Activated CD4-positive, alpha-beta memory T cell treated with anti-CD3 and anti-CD28 coated beads for 36 hours (primary cell): ENCODE measurements around the gene PSMA7. TPM values are rescaled to one million over a fixed set of nuclear protein-coding genes. Genes with fewer than 3 reads are reported as not detected.
"Not testable (repeated sequence)": the region's sequence is repeated elsewhere in the genome, so short reads cannot be mapped to it uniquely, and the experiment has no call there.

Source experiments
- CTCF ChIA-PET: fragments of 350-600 bp; sonication (Branson Sonifier 250); formaldehyde crosslinking; loops from one replicate; lab custom pipeline; 2021; ENCODE audit warnings: antibody characterized with exemption, inconsistent platforms; lab: Charles Lee
- POLR2A ChIA-PET: fragments of 350-600 bp; sonication (Branson Sonifier 250); formaldehyde crosslinking; loops from one replicate; lab custom pipeline; 2021; ENCODE audit warnings: antibody characterized with exemption; lab: Charles Lee
- DNase-seq: peaks from one replicate; pipeline ENCODE4 v3.0.0-alpha.2; 2020
- H3K27ac Mint-ChIP-seq: one replicate; pipeline ENCODE4 v1.8.0; 2021; ENCODE audit warnings: mixed read lengths
- H3K27me3 Mint-ChIP-seq: one replicate; pipeline ENCODE4 v1.8.0; 2021; ENCODE audit warnings: mixed read lengths
- H3K36me3 Mint-ChIP-seq: one replicate; pipeline ENCODE4 v1.8.0; 2021; ENCODE audit warnings: mixed read lengths
- H3K4me1 Mint-ChIP-seq: one replicate; pipeline ENCODE4 v1.8.0; 2021; ENCODE audit warnings: low read depth, mixed read lengths
- H3K4me3 Mint-ChIP-seq: one replicate; pipeline ENCODE4 v1.8.0; 2021; ENCODE audit warnings: mild to moderate bottlenecking, mixed read lengths
- H3K9me3 Mint-ChIP-seq: one replicate; pipeline ENCODE4 v1.8.0; 2021; ENCODE audit warnings: mixed read lengths
- intact Hi-C: fragments of 100-400 bp; cut with micrococcal nuclease; formaldehyde crosslinking; loops from one replicate; pipeline ENCODE4 v1.15.1; 2023
- total RNA-seq, 2 experiments: library from RNA; stranded (reverse); gene quantifications; one replicate each; pipeline ENCODE4 v1.2.3, GENCODE V29; 2021

The PSMA7 gene
- total RNA-seq, 2 experiments from 2014 or later = 301 to 316 TPM

DNA sequence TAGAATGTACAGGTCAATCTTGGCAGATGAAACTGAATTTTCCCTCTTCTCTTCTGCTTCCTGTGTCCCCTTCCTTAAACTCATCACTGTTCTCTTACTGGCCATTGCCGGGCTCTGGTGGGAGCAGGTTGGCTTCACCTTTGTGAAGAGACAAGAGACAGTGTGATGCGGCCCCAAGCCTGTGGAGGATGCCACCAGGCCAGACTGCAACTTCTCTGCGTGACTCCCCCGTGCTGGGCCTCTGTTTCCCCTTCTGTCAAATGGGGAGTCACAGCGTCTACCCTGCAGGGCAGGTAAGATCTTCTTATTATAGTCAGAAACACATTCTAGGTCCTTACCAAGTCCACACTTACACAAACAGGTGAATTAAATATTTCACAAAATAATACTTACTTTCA, 22.8 kb downstream of the PSMA7 start:
- intact Hi-C loops = loop anchor here (5.0 kb wide), 1 partner anchor 108 kb away; no protein-coding TSS in a partner anchor
- Mint-ChIP-seq H3K27me3 (no peaks in the 10 kb centered on the region), H3K9me3 (peaks cover 8% of the 10 kb centered on the region), H3K4me1 (peaks cover 47% of the 10 kb centered on the region), H3K27ac (peak overlapping the region; percentile 95), H3K36me3 (peaks cover 20% of the 10 kb centered on the region), H3K4me3 (peak overlapping the region; percentile 33)
- POLR2A ChIA-PET = interaction anchor here (1.7 to 2.6 kb wide), 2 partner anchors 22 to 54 kb away, joined by 14 to 15 read pairs; partner anchors contain the start of genes PSMA7, SS18L1 and TAF4
- CTCF ChIA-PET = interaction anchor here (0.9 to 3.1 kb wide), 4 partner anchors 12 to 110 kb away, joined by 3 to 13 read pairs (median 4); no protein-coding TSS in a partner anchor
- no peak for DNase-seq

DNA sequence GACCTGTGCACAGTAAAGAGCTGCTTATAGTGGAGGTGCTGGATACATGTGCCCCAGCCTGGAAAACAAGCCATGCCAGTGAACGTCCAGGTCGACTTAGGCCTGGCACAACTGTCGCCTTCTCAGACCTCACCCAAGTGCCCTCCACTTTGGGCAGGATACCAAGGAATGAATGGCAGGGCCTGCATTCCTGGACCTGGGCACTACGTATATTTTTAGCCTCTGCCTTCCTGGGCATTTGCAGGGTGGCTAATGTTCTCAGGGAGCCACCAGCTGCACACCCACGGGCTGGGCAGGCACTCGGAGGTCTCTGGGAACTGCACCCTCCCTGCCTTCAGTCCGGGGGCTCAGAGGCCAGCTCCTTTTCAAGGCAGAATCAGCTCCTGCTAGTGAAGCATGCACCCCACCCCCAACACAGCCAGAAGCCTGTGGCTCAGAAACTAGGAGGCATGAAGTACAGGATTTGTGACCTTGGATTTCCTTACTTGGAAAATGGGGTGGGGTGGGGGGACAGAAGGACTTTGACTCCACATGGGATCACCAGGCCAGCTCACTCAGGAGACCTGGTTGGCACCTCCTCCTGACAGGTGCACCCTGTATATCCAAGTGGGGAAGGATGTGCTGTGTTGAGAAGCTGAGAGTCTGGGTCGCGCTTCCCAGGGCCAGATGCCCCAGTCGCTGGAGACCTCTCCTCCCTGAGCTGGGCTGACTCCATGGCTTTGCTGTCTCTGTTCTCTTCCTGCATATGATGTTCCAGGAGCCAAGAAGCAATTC, 23.4 kb downstream of the PSMA7 start:
- Mint-ChIP-seq H3K4me3 (no peak overlapping the region), H3K27me3 (no peaks in the 10 kb centered on the region), H3K36me3 (peaks cover 19% of the 10 kb centered on the region), H3K4me1 (peaks cover 43% of the 10 kb centered on the region), H3K9me3 (peaks cover 14% of the 10 kb centered on the region), H3K27ac (no peak overlapping the region)
- CTCF ChIA-PET = interaction anchor here (0.9 to 3.1 kb wide), 2 partner anchors 53 to 109 kb away, joined by 3 to 13 read pairs; no protein-coding TSS in a partner anchor
- intact Hi-C loops = loop anchor here (5.0 kb wide), 1 partner anchor 107 kb away; no protein-coding TSS in a partner anchor
- DNase-seq = no peak
- POLR2A ChIA-PET = interaction anchor here (1.1 to 2.6 kb wide), 2 partner anchors 53 to 54 kb away, joined by 6 to 14 read pairs; partner anchors contain the start of gene TAF4

DNA sequence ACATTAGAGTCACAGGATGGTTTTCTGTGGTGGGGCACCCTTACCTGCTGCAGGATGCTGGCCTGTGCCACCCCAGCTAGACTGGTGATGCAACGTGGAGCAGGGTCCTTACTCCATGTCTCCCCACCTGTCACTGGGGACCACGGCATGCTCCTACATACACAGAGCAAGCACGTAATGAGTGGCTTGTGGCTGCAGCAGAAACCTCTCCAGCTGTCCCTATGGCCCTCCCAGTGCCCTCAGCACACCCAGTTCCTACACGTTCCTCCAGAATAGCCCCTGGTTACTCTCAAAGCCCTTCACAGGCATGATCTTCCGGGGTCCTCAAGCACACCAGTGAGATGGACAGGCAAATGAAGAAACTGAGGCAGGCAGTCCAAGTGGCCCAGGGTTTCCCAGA, 24.1 kb downstream of the PSMA7 start:
- H3K4me3 Mint-ChIP-seq = no peak overlapping the region
- ChIA-PET POLR2A (interaction anchor here (1.1 kb wide), 1 partner anchor 52 kb away, joined by 6 read pairs; no protein-coding TSS in a partner anchor), CTCF (no interaction called here)

DNA sequence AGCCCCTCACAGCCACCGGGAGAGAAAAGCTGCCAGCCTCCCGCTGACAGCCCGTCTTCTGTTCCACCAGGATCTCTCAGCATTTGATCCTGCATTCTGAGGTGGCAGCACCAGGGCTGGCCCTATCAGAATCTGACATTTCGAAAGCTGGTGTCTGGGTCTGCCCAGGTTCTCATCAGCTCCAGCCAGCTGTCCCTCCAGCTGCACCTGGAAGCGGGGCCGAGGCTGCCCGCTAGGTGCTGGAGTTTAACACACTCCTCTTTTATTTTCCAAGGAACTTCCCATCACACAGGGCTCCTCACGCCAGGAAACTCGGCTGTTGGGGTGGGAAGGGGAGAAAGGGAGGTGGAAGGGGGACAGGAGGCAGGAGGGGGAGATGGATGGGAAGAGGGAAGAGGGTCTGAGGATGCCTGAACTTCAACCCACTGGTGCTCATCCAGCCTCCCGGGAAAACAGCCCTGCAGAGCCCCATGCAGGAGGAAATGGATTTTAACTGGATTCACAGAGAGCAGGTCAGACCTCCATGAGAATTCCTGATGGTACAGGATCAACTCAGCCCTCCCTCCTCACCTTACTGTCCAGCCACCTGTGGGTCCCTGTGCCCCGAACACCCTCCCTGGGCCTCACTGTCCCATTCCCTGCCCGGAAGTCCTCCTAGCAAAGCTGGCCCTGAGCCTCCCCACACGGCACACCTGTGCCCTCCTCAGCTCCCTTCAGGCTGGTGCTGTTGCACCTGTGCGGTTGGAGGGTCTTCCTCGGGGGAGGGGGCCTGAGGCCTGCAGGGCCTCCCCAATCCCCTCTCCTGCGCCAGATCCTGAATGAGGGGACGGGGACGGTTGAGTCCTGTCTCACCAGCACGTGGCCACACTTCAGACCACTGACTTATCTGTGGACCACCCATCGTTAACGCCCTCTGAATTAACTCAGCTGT, 24.8 kb downstream of the PSMA7 start:
- H3K27ac Mint-ChIP-seq = no peak overlapping the region
- peaks cover 10% of the 10 kb centered on the region for H3K36me3 Mint-ChIP-seq
- peaks cover 19% of the 10 kb centered on the region for H3K9me3 Mint-ChIP-seq
- CTCF ChIA-PET = no interaction called here
- no peak for DNase-seq
- intact Hi-C loops = no loop called here
- H3K4me1 Mint-ChIP-seq = peaks cover 30% of the 10 kb centered on the region
- H3K4me3 Mint-ChIP-seq = no peak overlapping the region
- POLR2A ChIA-PET = interaction anchor here (0.7 to 1.1 kb wide), 2 partner anchors 52 kb away, joined by 4 to 6 read pairs; no protein-coding TSS in a partner anchor
- H3K27me3 Mint-ChIP-seq = no peaks in the 10 kb centered on the region

More for the DNA sequence above, 24.1 kb downstream of the PSMA7 start:
- peaks cover 14% of the 10 kb centered on the region for H3K9me3 Mint-ChIP-seq
- peaks cover 36% of the 10 kb centered on the region for H3K4me1 Mint-ChIP-seq
- peaks cover 13% of the 10 kb centered on the region for H3K36me3 Mint-ChIP-seq
- H3K27ac Mint-ChIP-seq = no peak overlapping the region
- no peak for DNase-seq
- H3K27me3 Mint-ChIP-seq = no peaks in the 10 kb centered on the region
- intact Hi-C loops = no loop called here

DNA sequence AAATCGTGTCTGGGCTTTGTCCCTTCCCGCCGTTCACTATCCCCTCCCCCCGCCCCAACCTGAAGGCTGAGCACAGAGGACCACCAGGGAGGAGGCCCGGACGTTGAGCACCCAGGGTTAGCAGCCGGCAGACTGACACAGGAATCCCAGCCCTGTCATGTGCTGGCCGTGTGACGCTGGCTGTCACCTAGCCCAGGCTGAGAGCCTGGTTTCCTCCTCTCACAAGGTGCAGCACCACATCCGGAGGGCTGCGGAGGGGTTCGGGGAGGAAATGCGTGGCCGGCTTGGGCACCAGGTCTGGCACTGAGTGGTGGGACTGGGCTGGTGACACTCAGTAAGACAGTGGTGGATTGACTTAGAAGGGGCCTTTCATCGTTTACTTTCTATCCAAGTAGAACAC, 25.5 kb downstream of the PSMA7 start:
- no peaks in the 10 kb centered on the region for H3K27me3 Mint-ChIP-seq
- H3K4me3 Mint-ChIP-seq = no peak overlapping the region
- DNase-seq = peak; percentile 85
- POLR2A ChIA-PET = interaction anchor here (0.7 kb wide), 1 partner anchor 51 kb away, joined by 4 read pairs; no protein-coding TSS in a partner anchor
- intact Hi-C loops = no loop called here
- CTCF ChIA-PET = interaction anchor here (0.6 kb wide), 1 partner anchor 34 kb away, joined by 7 read pairs; no protein-coding TSS in a partner anchor
- H3K36me3 Mint-ChIP-seq = peaks cover 13% of the 10 kb centered on the region
- H3K9me3 Mint-ChIP-seq = peaks cover 26% of the 10 kb centered on the region
- H3K27ac Mint-ChIP-seq = peak overlapping the region; percentile 18
- H3K4me1 Mint-ChIP-seq = peaks cover 29% of the 10 kb centered on the region

DNA sequence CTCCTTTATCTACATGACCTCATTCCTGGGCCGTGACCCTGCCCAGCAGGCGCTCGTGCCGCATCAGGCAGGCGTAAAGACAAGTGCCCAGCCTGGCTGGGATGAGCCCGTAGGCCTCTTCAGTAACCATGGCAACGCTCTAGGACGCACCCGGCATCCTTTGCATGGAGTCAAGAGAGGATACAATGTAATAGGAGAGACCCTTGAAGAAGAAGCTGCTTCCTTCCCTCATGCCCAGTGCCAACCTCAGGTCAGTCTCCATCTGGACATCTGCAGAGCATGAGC, 25.9 kb downstream of the PSMA7 start:
- Mint-ChIP-seq H3K4me3 (no peak overlapping the region), H3K9me3 (peaks cover 30% of the 10 kb centered on the region), H3K27me3 (no peaks in the 10 kb centered on the region), H3K36me3 (peaks cover 13% of the 10 kb centered on the region), H3K27ac (no peak overlapping the region), H3K4me1 (peaks cover 29% of the 10 kb centered on the region)
- ChIA-PET POLR2A (no interaction called here), CTCF (interaction anchor here (0.6 kb wide), 1 partner anchor 35 kb away, joined by 7 read pairs; no protein-coding TSS in a partner anchor)
- DNase-seq = no peak
- intact Hi-C loops = no loop called here

DNA sequence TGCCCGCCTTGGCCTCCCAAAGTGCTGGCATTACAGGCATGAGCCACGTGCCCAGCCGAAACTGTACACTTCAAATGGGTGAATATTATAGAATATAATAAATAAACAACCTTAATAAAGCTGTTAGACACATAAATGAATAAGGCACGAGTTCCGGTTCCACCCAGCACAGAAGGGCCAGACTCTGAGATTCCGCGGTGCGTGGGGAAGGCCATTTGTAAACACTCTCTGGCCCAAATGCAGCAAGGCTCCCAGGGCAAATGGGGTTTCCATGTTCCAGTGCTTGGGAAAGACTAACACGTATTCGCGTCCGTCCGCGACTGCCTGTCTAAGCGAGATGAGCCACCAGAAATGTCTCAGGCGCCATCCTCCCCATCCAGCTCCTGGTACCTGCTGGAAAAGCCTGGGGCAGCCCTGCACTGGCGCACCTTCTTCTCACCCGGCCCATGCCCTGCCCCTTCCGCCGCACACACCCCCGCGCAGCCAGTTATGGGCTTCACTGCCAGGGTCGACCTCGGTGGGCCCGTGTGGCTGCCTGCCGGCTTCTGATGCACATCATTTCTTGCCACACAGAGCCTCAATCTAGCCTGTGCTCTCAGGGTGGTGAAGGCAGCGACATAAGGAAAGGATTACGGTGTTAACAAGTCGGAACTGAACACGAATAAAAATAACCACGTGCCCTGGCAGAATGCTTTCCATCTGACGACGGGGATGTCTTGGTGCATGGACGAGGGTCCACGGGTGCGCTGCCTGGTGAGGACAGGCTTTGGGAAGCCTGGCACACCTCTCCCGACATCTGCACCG, 26.4 kb downstream of the PSMA7 start:
- Mint-ChIP-seq H3K4me1 (peaks cover 29% of the 10 kb centered on the region), H3K36me3 (peaks cover 14% of the 10 kb centered on the region), H3K4me3 (no peak overlapping the region), H3K27me3 (no peaks in the 10 kb centered on the region), H3K9me3 (peaks cover 32% of the 10 kb centered on the region), H3K27ac (no peak overlapping the region)
- POLR2A ChIA-PET = no interaction called here
- CTCF ChIA-PET = interaction anchor here (0.6 kb wide), 1 partner anchor 35 kb away, joined by 7 read pairs; no protein-coding TSS in a partner anchor
- intact Hi-C loops = no loop called here
- DNase-seq = no peak

DNA sequence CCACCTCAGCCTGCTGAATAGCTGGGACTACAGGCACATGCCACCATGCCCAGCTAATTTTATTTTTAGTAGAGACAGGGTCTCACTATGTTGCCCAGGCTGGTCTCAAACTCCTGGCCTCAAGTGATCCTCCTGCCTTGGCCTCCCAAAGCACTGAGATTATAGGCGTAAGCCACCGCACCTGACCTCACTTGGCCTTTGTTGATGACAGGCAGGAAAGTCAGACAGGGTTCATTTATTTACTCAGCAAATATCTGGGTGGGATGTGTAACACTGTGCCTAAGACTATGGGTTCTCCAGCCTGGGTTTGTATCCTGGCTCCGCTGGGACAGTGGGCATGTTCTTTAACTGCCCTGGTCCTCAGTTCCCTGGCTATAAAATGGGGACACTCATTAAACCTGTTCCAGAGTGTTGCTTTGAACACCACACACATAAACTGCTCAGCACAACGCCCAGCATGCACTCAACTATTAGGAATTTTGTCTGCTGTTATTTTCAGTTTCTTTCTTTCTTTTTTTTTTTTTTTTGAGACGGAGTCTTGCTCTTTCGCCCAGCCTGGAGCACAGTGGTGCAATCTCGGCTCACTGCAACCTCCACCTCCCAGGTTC, 27.3 kb downstream of the PSMA7 start:
- intact Hi-C loops, DNase-seq, POLR2A ChIA-PET, H3K27ac Mint-ChIP-seq, CTCF ChIA-PET, H3K4me3 Mint-ChIP-seq, H3K27me3 Mint-ChIP-seq: not testable (repeated sequence)
- Mint-ChIP-seq H3K9me3 (peaks cover 37% of the 10 kb centered on the region), H3K36me3 (peaks cover 14% of the 10 kb centered on the region), H3K4me1 (peaks cover 25% of the 10 kb centered on the region)

DNA sequence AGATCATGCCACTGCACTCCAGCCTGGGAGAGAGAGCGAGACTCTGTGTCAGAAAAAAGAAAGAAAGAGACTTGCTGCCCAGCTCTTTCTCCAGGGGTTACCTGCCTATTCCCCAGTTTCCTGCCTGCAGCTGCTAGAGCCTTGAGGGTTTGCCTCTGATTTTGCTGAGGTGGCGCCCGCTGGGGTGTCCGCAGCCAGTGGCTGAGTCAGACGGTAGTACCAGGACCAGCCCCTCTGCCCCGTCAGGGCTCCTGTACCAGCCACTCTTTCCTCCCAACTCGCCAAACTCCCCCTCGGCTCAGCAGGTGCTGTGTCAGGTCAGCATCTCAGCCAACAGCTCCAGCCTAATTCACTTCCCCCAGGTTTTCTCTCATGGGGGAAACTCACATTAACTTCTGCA, 28.3 kb downstream of the PSMA7 start:
- no peaks in the 10 kb centered on the region for H3K27me3 Mint-ChIP-seq
- H3K36me3 Mint-ChIP-seq = peaks cover 18% of the 10 kb centered on the region
- peaks cover 44% of the 10 kb centered on the region for H3K9me3 Mint-ChIP-seq
- no peak overlapping the region for H3K27ac Mint-ChIP-seq
- intact Hi-C loops = no loop called here
- H3K4me3 Mint-ChIP-seq = no peak overlapping the region
- CTCF ChIA-PET = no interaction called here
- no peak for DNase-seq
- POLR2A ChIA-PET = no interaction called here
- H3K4me1 Mint-ChIP-seq = peaks cover 20% of the 10 kb centered on the region

DNA sequence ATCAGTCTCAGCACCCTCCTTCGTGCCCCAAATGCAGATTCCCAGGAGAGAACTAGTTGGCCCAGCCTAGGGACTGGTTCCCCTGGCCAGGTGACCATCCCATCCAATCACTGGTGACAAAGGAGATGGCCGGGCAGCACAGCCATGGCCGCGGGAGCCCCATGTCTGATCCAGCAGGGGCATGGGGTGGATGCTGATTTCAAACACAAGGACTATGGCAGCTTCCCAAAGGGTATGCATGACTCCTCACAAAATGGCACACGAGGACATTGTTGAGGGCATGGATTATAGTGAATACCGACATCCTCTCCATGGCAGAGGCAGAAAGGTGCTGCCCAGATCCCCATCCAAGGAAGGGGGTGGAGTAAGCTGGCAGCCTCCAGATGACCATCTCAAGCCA, 30.8 kb downstream of the PSMA7 start:
- Mint-ChIP-seq H3K27ac (no peak overlapping the region), H3K27me3 (no peaks in the 10 kb centered on the region), H3K4me1 (peaks cover 5% of the 10 kb centered on the region), H3K9me3 (peaks cover 68% of the 10 kb centered on the region), H3K4me3 (no peak overlapping the region), H3K36me3 (peaks cover 35% of the 10 kb centered on the region)
- intact Hi-C loops = no loop called here
- DNase-seq = no peak
- POLR2A ChIA-PET = no interaction called here
- CTCF ChIA-PET = no interaction called here

DNA sequence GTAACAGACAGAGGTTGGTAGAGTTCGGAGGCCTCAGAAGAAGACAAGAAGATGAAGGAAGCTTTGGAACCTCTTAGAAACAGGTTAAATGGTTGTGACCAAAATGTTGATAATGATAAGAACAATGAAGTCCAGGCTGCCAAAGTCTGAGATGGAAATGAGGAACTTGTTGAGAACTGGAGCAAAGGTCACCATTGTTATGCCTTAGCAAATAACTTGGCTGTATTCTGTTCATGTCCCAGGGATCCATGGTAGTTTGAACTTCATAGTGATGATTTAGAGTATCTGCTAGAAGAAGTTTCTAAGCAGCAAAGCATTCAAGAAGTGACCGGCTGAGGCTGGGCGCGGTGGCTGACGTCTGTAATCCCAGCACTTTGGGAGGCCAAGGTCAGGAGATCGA, 32.0 kb downstream of the PSMA7 start:
- Mint-ChIP-seq H3K9me3 (peaks cover 74% of the 10 kb centered on the region), H3K27me3 (no peaks in the 10 kb centered on the region), H3K4me1 (no peaks in the 10 kb centered on the region), H3K4me3 (no peak overlapping the region), H3K27ac (no peak overlapping the region), H3K36me3 (peaks cover 37% of the 10 kb centered on the region)
- POLR2A ChIA-PET = no interaction called here
- intact Hi-C loops = no loop called here
- CTCF ChIA-PET = no interaction called here
- DNase-seq = no peak
